HG03439 (cell line): Measurements from ENCODE around the gene PELI2.
"Not testable (repeated sequence)": the region's sequence is repeated elsewhere in the genome, so short reads cannot be mapped to it uniquely, and the experiment has no call there.

Source experiments
- ATAC-seq: cut with Tn5 transposase; IDR thresholded peaks from one replicate; pipeline ENCODE4 v1.9.1; 2021; ENCODE audit warnings: mild to moderate bottlenecking, moderate library complexity; ENCODE audit not compliant: unreplicated experiment

PELI2 gene

DNA sequence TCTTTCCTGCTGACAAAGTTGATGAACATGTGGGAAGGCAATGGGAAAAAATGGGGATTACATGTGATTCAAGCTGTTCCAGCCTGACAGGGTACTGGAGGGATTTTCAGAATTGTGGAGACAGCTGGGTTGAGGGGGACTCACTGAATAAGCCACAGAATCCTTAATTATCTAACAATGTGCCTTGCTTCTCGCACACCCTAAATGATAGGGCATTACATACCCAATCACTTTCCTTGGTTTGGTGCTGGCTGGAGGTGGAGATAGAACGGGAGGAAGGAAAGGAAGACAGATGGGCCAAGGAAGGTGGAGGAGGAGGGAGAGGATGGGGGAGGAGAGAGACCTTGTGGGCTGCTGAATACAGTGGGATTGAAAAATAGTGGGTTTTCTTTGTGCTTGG is 20.7 kb downstream of the PELI2 start:
- no peak for ATAC-seq

DNA sequence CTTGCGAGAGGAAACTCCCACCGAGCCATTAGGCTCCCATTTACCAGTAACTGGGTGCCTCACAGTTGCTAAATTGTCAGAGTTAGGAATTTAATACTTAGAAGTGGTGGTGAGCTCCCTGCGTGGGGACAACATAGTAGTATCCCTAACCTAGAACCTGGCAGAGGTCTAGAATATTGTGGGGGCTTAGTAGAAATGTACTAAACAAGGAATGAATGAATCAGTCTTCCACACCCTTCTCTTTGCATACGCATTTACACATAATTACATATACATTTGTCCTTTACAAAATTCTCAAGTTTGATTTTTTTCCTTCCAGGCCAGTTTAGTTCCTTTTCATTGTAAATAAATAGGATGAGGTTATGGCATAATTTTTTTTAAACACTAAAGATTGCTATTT is 24.1 kb downstream of the PELI2 start:
- no peak for ATAC-seq

DNA sequence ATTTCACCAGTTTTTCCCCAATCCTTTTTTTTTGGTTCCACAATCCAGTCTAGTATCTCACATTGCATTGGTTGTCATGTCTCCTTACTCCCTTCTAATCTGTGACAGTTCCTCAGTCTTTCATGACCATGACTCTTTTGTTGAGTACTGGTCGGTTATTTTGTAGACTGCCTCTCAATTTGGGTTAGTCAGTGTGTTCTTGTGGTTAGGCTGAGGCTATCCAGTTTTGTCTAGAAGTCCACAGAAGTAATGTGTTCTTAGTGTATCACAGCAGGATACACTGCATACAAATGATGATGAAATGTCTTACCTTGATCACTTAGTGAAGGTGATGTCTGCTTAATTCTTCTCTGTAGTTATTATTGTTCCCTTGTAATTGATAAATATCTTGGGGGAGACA is 24.8 kb downstream of the PELI2 start:
- no peak for ATAC-seq

DNA sequence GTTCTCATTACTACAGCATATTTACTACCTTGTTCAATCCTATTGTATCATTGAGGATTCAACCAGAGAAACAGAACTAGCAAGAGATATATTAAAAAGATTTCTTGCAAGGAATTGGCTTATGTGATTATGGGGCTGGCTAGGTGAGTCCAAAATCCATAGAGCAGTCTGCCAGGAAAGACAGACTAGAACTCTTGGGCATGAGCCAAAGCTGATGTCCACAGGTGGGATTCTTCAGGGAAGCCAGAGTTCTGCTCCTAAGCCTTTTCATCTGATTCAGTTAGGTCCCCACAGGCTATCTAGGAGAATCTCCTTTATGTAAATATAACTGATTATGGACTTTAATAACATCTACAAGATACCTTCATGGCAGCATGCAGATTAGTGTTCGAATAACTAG is 26.0 kb downstream of the PELI2 start:
- no peak for ATAC-seq

DNA sequence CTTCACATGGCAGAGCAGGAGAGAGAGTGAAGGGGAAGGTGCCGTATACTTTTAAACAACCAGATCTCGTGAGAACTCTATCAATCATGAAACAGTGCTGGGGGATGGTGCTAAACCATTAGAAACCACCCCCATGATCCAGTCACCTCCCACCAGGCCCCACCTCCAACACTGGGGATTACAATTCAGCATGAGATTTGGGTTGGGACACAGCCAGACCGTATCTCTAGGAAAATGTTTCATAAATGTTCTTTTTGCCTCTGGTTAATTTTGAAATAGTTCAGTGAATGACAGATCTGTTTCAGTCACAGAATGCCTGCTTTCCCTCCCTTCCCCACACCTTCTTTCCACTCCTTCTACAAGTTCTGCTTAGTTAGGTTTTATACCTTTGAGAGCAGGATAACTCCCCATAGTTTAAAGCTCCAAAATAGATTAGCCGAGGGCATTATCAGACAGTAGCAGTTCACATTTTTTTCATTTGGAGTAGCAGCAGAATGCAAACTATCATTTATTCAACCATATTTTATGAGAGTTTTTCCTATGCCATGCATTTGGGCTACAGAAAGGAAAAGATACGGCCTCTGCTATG is 27.1 kb downstream of the PELI2 start:
- no peak for ATAC-seq

DNA sequence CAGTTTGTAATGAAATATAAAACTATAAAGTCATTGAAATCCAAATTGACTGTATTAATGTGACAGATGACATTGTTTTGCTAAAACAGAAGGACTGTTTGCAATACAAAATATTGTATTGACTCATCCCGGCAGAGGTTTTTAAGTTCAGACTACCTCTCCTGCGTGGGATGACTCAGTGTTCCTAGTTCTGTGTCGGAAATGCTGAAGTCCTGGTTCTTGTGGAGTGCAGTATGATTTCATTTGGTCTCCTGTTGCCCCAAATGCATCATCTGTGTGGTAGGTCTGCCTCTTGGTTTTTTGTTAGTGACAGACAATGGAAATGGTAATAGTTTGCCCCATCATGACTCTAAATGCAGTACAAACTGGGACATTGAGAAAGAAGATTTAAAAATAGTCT is 27.8 kb downstream of the PELI2 start:
- no peak for ATAC-seq

DNA sequence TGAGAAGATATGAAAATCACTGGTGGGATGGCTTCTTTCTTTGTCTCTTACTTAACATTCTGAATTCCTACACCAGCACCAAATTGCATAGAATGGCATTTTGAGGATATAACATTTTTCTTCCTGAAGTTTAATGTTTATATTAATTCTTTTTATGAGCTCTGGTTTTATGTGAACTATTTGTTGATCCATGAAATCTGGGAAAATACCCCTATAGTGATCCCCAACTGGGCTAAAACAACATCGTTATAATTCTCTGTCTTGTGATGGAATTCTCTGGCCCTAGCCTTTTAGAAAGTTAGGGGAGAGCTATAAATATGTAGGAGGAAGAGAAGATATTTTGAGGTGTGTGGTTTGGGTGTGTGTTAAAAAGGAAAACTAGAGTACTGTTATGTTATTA is 29.2 kb downstream of the PELI2 start:
- ATAC-seq, result no peak

DNA sequence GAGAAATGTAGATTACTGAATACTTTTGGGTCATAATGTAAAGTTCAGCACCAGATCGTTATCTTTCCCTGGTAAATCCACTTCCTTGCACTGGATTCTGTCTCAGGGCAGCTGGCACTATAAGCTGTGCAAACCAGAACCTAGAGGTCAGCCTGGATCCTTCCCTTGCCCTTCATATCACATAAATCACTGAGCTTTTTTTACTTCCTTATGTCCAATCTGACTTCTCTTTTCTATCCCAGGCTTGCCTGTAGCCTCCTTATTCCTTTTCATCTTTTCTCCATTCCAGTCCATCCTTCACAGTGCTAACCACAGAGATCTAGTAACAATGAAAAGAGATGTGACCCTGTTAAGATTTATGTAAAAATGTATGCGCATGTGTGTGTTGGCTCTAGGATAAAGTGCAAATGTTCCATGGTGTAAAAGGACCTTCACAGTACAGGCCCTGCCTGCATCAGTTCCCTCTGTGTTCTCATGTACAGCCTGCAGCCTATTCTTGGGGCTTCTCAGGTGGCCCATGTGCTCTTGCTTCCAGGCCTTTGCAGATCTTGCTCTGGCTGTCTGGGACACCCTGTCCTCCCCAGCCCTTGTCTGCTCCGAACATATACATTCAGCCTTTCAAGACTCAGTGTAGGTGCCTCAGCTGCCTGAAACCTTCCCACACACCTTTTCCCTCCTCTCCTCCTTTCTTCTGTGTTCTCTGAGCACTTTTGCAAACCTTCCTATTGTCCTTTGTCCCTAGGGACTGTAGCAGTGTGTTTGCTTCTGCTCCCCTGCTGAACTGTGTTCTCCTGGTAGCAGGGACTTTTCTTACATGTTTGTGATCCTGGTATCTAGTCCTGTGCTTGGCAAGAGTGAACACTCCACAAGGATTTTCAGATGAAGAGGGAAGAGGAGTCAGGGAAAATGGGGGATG is 30.0 kb downstream of the PELI2 start:
- no peak for ATAC-seq

DNA sequence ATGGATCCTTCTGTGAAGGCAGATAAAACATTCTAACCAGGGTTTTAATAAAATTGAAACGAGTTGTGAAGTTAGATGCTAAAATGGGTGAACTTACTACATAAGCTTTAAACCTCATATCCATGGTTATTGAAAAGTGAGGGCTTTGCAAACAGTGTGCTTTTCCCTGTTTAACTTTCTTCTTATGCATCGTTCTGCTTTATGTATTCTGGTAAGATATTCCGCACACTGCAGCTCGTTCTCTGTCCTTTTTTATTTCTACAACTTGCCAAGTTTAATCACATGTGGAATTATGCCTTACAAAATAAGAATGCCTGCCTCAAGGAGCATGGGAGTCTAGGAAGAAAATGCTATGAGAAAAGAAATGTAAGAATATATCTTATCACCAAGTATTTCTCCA is 30.9 kb downstream of the PELI2 start:
- ATAC-seq, result no peak

DNA sequence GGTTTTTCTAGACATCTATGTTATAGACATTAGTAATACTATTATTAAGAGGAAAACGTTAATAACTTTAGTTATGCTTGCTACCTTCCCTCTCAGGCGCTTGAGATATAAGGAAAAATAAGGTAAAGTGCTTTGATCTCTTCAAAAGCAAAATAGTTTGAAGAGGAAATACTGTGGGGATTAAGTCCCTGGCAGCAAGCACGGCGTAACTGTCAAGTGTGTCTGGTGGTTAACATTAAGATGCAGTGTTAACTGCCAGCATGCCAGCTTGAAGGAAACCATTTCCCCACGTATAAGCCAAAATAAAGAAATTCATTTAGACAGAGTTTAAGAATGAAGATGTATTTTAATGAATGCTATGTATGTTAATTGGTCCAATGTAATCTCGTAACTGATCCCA is 31.8 kb downstream of the PELI2 start:
- no peak for ATAC-seq

DNA sequence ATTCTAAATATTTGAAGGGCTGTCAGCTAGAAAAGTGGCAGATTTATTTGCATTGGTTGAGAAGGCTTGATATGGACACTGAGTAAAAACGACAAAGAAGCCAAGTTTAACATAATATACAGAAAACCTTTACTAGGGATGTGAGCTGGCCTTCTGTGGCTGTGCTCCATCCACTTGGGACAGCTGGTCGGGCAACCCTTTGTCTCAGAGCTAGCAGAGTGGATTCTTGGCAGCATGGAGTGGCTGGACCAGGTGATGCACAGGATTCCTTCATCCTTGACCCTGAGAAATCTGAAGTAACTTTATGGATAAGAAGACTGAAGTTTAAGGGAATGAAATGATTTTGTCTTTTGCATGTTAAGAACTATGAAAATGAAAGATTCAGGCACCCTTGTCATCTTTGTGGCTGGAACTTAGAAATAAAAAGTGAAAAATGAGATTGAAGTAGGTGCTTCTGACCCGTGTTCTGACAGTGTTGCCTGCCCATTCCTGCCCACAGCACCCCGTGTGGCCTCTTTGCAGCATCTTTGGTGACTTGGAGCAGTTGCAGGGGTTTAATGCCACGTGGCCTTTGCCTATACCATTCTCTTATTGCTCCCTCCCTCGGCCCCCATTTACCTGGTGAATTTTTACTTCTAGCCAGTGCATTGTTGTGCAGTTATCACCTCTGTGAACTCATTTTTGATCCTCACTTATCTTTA is 32.6 kb downstream of the PELI2 start:
- no peak for ATAC-seq

DNA sequence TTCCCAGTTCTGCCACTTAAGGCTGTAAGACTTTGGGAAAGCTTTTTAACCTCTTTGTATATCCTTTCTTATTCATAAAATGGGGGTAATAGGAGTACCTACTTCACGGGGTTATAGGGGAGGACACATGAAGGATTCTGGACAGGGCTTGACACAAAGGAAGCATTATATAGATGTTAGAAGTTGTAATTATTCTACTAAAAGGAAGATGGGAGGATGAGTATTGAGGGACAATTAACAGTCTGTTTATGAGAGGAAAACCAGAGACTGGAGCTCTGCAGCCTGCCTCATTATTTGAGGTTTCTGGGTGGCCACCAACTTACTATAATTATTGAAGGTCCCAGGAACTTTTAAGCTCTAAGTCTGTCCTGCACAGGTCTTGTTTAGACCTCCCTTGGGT is 34.0 kb downstream of the PELI2 start:
- no peak for ATAC-seq

DNA sequence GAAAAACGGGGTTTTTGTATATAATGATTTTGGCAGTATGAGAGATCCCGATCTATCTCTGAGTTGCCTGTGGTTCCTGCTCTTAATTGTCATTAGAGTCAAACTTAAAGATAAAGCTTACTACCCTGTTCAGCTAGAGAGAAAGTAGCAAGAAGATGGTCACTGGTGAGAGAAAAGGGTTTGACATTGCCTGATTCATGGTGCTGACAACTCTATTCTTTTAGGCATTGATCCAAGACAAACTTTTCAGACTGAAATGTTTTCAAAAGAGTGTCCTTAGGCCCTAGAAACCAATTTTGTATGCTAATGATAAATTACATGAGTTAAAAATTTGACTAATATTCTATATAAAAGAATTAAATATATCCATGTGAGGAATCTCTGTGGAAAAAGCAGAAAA is 35.1 kb downstream of the PELI2 start:
- ATAC-seq, result no peak

DNA sequence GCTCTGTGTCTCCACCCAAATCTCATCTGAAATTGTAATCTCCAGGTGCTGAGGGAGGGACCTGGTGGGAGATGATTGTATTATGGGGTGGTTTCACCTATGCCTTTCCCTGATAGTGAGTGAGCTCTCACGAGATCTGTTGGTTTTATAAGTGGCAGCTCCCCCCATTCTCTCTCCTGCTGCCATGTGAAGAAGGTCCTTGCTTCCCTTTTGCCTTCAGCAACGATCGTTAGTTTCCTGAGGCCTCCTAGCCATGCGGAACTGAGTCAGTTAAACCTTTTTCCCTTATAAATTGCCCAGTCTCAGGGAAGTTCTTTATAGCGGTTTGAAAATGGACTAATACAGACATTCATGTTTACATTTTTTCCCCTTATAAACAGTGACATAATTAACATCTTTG is 36.1 kb downstream of the PELI2 start:
- no peak for ATAC-seq

DNA sequence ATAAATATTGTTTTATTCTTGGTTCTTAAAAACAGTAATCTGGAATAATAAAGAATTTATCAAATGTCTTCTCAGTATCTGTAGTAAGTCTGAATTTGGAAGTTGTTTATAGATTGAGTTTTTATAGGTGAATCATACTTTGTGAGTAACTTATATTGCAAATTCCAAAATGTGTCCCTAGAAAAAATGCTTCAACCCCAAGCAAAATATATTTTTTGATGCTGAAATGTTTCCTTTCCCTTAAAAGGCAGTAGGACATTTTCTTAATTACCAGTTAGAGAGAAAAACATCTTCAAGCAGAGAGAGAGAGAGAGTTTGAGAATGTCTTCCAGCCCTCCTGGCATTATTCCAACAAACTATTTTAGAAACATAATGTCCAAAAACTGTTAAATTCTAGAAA is 37.9 kb downstream of the PELI2 start:
- ATAC-seq, result no peak

DNA sequence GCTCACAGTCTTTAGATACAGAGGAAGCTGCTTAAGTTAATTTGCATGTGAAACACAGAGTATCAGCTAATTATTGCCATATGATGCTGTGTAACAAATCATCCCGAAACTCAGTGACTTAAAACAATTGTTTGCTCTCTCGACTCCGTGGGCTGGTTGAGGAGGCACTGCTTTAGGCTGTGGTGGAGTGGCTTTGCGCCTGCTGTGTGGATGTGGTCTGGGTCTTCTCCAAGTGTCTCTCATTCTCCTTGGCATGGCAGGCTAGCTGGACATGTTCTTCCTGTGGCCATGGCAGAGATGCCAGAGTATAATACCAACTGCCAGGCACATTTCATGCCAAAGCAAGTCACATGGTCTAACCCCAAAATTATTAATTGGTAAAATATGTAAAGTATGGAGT is 40.9 kb downstream of the PELI2 start:
- ATAC-seq, result no peak

DNA sequence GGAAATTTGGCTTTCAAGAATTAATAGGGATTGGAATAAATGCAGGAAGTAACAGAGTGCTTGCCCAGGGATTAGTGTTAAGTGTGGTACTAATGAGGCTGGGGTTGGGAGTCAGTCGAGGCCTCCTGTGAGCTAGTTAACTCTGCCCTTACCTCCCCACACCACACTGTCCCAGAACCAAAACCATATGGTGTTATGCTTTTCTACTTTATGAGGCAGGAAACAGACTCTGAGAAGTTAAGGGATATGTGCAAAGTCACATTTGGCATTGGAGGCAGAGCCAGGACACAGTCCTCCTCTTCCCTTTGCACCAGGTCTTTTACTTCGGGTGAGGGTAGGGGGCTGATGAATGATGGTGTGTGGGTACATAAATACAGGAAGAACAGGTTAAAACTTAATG is 41.9 kb downstream of the PELI2 start:
- ATAC-seq, result no peak

DNA sequence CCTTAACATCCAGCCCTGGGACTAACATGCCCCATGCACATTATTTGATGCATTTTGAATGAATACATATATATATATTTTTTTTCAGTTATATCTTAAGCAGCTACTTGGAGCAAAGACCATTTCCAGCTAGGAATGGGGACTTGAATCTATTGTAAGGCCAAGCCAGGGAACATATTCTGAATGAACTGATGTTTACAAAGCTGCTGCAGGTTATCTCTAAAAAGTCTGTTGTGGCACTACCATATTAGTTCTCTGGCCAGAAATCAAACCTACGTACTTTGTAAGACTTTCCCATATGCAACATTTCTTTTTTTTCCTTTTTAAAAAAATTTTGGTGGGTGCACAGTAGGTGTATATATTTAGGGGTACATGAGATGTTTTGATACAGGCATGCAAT is 43.4 kb downstream of the PELI2 start:
- no peak for ATAC-seq

DNA sequence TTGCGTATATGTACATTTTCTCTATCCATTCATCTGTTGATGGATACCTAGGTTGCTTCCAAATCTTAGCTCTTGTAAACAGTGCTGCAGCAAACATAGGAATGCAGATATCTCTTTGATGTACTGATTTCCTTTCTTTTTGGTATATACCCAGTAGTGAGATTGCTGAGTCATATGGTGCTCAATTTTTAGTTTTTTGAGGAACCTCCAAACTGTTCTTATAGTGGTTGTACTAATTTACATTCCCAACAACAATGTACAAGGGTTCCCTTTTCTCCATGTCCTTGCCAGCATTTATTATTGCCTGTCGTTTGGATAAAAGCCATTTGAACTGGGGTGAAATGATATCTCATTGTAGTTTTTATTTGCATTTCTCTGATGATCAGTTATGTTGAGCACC is 44.3 kb downstream of the PELI2 start:
- no peak for ATAC-seq

DNA sequence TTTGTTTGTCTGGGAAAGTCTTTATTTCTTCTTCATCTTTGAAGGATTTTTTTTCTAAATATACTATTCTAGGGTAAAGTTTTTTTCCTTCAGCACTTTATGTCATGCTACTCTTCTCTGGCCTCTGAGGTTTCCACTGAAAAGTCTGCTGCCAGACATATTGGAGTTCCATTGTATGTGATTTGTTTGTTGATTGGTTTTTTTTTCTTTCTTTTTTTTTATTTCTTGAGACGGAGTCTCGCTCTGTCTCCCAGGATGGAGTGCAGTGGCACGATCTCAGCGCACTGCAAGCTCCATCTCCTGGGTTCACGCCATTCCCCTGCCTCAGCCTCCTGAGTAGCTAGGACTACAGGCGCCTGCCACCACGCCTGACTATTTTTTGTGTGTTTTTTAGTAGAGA is 48.4 kb downstream of the PELI2 start:
- ATAC-seq, result not testable (repeated sequence)

DNA sequence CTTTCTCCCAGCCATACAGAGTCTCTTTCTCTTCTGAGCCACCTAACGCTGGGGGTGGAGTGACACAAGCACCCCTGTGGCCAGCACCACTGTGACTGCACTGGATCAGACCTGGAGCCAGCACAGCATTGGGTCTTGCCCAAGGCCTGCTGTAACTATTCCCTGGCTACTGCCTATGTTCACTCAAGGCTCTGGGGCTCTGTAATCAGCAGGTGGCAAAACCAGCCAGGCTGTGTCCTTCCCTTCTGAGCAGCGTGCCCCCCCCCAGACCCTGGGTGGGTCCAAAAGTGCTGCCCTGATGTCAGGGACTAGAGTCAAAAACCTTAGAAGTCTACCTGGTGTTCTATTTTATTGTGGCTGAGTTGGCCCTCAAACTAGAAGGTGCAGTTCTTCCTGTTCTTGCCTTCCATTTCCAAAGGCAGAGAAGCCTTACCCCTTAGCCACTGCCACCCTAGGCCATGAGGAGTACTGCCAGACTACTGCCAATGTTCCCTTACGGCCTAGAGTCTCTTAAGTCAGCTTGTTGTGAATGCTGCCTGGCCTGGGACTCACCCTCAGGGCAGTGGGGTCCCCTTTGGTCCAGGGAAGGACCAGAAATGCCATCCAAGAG is 49.9 kb downstream of the PELI2 start:
- no peak for ATAC-seq

DNA sequence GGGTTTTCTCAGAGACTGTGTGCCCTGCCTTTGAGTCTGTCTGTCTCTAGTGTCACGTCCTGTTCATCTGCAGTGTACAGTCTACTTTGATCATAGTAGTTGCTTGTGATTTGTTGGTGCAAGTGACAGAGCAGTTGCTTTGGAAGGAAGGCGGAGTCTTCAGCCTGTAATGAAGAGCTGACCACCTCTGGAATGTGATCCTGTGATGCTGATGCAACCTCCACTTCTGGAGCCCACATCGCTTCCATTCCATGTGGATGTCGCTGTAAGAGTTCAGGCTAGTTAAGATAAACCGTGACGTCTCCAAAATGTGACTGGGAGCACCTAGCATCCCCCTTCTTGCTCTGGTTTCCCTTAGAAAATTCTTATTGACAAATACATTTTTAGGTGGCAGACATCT is 51.8 kb downstream of the PELI2 start:
- ATAC-seq, result no peak
